GM19328 (cell line): ENCODE data around the gene DUSP8.

Experiments
- ATAC-seq: cut with Tn5 transposase; IDR thresholded peaks from one replicate; pipeline ENCODE4 v1.9.1; 2021; ENCODE audit warnings: mild to moderate bottlenecking, moderate library complexity; ENCODE audit not compliant: unreplicated experiment

Gene DUSP8

DNA sequence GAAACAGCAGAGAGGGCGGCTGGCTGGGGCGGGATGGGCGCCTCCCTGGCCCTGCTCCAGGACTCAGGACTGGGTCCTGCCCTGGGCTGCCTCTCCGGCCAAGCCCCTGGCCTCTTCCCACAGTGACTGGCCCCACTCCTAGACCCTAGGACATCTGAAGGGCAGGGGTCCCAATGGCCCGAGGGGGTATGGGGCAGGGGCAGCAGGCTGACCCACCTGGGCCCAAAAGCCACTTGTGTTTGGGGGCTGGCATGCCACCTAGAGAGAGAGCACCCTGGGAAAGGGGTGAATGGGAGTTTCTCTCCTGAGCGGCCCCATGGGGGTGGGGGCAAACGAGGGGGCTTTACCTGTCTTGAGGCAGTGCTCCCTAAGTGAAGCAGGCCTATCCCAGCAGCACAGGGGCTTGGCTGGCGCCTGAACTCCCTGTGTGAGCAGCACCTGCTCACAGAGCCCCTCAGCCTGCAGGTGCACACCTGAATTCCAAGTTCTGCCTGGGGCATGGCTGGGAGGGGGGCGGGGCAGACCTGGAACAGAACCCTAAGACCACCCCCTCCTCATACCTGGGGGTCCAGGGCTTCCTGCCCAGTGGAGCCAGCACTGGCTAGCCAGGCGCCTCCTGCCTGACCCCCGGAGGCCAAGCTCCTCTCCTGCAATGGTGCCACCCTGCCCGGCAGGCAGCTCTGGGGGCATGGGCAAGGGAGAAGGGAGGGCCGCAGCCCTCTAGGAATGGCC, 16.9 kb downstream of the DUSP8 start:
- ATAC-seq: no peak

GRCh38 chr11:1553808-1554594, 18.1 kb downstream of the DUSP8 start:
- ATAC-seq: no peak

- ATAC-seq: no peak
These were observed 22.4 kb downstream of the DUSP8 start for GRCh38 chr11:1549338-1550330.

- ATAC-seq: no peak
These were observed 23.6 kb downstream of the DUSP8 start for GRCh38 chr11:1548221-1549070.

- ATAC-seq: no peak
These were observed 24.5 kb downstream of the DUSP8 start for GRCh38 chr11:1547467-1548098.

DNA sequence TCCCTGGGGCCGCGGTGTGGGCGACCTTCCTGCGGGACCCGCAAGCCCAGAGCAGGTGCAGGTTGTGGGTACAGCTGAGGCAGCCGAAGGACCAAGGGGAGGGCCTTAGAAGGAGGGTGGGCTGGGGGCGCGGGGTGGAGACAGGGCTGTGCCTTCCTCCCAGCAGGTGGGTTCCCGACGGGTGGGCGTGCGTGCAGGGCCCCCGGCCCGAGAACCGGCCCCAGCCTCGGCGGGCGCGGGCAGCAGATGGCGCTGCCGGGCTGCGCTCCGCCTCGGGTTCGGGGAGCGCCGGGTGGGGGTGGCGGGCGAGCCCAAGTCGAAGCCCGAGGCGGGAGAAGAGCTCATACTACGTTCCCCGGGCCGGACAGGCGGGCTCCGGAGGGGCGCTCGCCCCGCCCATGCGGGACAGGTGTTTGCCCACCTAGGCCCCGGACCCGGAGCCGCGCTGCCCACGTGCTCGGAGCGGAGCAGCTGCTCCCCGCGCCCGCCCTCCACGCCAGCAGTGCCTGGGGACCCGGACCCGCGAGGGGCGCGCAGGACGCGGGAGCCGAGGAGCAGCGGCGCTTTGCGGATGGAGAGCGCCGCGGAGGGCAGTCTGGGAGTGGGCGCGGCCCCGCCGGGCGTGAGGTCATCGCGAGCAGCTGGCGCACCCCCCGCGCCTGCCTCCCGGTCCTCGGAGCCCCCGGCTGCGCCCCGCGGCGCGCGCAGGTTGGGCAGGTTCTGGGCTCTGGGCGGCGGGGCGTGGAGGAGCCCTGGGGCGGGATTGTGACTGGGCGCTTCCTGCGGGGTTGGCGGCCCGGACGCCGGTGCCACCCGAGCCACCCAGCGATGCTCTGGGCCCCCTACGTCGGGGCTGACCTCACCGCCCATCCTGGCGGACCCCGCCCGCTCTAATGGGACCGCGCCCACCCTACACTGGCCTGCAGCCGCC, 25.3 kb downstream of the DUSP8 start:
- no peak for ATAC-seq

GRCh38 chr11:1546077-1546535, 26.0 kb downstream of the DUSP8 start:
- ATAC-seq: no peak

GRCh38 chr11:1545432-1545831, 26.6 kb downstream of the DUSP8 start:
- ATAC-seq: no peak

DNA sequence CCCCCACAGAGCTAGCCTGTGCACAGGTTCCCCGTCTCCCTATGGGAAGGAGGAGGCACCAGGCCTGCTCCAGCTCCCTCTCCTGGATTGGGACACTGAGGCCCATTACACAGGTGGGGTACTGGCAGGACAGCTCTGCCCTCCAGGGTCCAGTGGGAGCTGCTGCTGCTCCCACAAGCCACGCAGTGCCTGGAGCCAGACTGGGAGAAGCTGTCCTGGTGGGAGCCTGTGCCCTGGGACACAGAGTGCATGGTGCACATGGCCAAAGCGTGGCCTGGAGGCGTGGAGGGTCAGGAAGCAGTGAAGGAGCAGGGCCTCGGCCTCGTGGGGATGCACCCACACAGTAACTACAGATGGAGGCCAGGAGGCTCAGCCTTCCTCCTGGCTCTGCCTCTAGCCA, 27.5 kb downstream of the DUSP8 start:
- no peak for ATAC-seq

DNA sequence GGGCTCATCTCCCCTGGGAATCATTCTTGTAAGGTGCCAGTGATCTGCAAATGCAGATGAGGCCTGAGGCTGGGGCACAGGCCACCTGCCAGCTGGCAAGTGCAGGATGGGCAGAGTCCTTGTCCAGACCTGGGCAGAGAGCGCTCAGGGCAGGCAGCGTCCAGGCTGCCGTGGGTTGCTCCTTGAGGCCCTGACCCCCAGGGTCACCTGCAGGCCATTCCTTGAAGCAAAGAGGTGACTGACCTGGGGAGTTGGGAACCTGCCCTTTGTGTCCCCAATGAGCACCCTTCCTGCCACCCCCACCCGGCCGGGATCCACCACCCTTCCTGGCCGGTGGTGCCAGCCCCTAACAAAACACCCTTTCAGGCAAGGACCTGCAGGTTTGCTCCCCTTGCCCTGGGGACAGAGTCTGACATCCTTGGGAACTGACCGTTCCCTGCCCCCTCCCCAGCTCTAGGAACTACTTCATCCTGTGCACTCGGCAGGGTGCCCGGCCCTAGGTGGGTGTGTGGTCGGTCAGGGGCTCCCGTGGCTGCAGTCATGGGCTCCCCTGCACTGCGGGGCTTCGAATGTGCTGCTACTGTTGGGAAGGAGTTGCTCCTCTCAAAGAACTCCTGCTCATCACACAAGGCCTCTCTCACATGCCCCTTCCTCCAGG, 28.3 kb downstream of the DUSP8 start:
- no peak for ATAC-seq

DNA sequence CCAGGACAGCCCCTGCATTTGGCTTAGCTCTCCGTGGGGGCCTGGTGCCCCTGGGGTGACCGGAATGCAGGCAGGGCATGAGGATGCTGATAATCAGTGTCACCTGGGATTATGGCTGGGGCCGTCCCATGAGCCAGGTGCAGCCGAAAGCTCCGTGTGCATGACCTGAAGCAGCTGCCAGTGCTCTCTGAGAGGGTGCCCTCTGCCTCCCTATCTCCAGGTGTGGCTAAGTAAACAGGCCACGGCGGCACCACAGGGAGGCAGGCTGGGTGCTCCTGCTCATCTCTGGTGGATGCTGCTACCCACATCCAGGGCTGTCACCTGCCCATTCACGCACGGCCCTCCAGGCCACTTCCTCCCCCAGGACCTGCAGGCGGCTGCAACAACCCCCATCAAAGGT, 29.8 kb downstream of the DUSP8 start:
- no peak for ATAC-seq

DNA sequence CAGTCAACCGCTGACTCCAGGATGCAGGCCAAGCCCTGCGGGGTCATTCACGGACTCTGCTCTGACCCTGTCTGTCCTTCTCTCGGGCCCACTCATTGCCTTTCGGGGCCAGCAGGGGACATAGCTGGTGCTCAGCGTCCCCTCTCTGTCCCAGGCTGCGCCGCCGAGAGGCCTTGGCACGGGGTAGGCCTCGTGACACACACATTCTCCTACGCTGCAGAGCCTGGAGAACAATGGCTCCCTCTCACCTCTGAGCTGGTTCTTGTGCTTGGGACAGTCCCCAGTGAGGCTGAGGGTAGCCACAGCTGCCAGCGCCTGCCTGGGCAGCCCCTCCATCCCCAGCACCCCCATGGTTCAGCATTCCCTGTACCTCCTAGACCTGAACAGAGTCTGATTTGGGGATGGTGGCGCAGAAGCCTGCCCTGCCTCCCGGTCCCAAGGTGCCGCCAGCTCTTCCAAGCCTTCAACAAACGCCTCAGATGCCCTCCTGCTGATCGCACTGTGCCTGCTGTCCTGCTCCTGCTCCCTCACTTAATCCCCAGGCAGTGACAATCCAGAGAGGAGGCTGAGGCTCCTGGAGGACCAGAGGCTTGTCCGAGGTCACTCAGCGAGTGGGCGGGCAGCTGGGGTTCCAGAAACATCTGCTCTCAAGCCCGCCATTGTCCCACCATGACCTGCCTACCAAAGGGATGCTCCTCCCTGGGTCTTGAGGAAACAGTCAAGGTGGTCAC, 30.4 kb downstream of the DUSP8 start:
- ATAC-seq: no peak

GRCh38 chr11:1540074-1540473, 32.0 kb downstream of the DUSP8 start:
- ATAC-seq: no peak

DNA sequence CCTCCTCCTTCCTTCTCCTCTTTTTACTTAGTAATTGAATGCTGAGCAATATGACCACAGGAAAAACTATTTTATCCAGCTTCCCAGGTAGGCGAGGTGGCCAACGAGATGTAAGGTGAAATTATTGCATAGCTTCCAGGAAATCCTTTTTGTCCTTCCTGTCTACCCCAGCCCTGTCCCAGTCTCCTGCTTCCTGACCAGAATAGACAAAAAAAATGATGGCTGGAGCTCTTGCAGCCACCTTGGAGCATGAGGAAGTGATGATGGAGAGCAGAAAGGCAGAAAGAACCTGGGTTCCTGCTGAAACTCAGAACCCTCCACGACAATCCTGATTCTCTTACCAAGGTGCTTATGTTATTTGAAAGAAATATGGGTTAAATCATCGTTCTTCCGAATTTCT, 33.9 kb downstream of the DUSP8 start:
- ATAC-seq: no peak

DNA sequence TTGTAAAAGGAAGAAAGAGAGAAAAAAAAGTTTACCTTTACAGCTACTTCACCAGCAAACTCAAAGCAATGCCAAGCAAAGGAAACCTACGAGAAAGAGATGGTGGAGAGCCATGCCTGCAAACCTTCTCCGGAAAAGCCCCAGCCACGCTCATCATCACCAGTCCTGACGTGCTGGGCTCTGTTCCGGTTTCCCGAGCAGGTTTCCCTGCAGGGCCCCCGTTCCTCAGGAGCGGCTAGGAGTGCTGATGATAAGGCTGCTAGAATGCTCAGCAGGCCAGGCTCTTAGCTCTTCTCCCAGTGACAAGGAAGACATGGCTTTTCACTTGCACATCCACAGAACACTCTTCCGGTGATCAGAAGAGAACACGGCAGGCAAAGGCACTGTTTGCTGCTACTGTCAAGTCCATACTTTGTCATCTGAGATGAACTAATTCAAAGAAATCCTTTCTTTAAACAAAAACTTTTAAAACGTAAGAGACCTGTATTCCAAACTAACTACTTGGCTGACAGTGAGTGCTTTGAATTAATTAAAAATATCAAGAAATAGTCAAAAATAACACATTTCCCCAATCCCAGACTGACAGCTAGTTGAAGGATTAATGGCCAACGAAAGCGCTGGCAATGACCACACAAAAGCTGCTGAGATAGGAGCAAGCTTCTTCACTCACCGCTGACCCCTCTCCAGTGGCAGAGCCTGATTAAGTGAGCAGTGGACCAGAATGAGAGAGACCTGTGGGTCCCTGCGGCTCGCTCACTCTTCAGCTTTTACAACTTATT, 35.8 kb downstream of the DUSP8 start:
- no peak for ATAC-seq

GRCh38 chr11:1534682-1535081, 37.4 kb downstream of the DUSP8 start:
- ATAC-seq: no peak

DNA sequence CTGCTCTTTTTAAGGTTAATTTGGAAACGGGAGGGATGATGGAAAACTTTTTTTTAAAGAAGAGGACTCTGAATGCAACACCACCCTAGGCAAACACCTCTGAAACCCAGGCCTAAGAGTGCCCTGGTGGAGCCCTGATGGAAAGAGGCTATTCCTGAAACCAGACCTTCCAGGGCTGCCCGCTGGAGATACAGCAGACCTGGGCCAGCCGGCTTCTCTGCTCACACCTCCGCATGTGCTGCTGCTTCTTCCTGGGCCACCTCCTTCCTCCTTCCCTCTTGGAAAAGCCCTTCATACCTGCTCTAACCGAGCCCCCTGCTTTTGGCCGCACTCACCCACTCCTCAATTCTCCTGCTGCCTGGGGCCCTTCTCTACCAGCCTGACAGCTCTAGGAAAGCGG, 37.9 kb downstream of the DUSP8 start:
- ATAC-seq: no peak
